Panc1 (cell line): ENCODE results near the gene QRICH1.

Source experiments
- CTCF ChIP-seq: fragments of 450-650 bp; IDR thresholded peaks from 2 replicates; pipeline ENCODE4 v1.5.1; 2017; ENCODE audit warnings: mild to moderate bottlenecking
- REST ChIP-seq, 2 experiments: IDR thresholded peaks; 2 replicates each; pipeline ENCODE4 v1.6.1; 2011 to 2012; ENCODE audit warnings: low read depth in 2 of 2, control low read depth in 1 of 2, low read length in 1 of 2, mild to moderate bottlenecking in 1 of 2, moderate library complexity in 1 of 2; ENCODE audit not compliant: insufficient read depth in 1 of 2

GRCh38 chr3:49016414-49017228, 77.2 kb downstream of the QRICH1 start:
- TF ChIP-seq CTCF (no peak), REST (IDR thresholded peaks at IDR 0.05; ENCODE audit: insufficient read depth in 1 of 2, low read depth in 2 of 2, low read length in 1 of 2) (no peak)
